GM19328 (cell line): ENCODE measurements around the gene EPHB1.

Source experiments
- ATAC-seq: cut with Tn5 transposase; IDR thresholded peaks from one replicate; pipeline ENCODE4 v1.9.1; 2021; ENCODE audit warnings: mild to moderate bottlenecking, moderate library complexity; ENCODE audit not compliant: unreplicated experiment

The EPHB1 gene

GRCh38 chr3:135181408-135181807, 386.3 kb downstream of the EPHB1 start:
- ATAC-seq: no peak

GRCh38 chr3:135182364-135182998, 387.4 kb downstream of the EPHB1 start:
- ATAC-seq: no peak

GRCh38 chr3:135190658-135191057, 395.6 kb downstream of the EPHB1 start:
- no peak for ATAC-seq

- no peak for ATAC-seq
These were observed 396.6 kb downstream of the EPHB1 start for GRCh38 chr3:135191708-135192107.

- no peak for ATAC-seq
These were observed 397.9 kb downstream of the EPHB1 start for GRCh38 chr3:135192929-135193328.

- ATAC-seq: no peak
These were observed 402.2 kb downstream of the EPHB1 start for GRCh38 chr3:135197246-135197645.

GRCh38 chr3:135197856-135198255, 402.8 kb downstream of the EPHB1 start:
- no peak for ATAC-seq

GRCh38 chr3:135199137-135199536, 404.1 kb downstream of the EPHB1 start:
- no peak for ATAC-seq

GRCh38 chr3:135203026-135203425, 408.0 kb downstream of the EPHB1 start:
- ATAC-seq: no peak

GRCh38 chr3:135213213-135213612, 418.2 kb downstream of the EPHB1 start:
- ATAC-seq: no peak

- no peak for ATAC-seq
These were observed 418.8 kb downstream of the EPHB1 start for GRCh38 chr3:135213822-135214221.

GRCh38 chr3:135214400-135214799, 419.3 kb downstream of the EPHB1 start:
- ATAC-seq: no peak

GRCh38 chr3:135215516-135215915, 420.5 kb downstream of the EPHB1 start:
- ATAC-seq: no peak

GRCh38 chr3:135216659-135217058, 421.6 kb downstream of the EPHB1 start:
- no peak for ATAC-seq

- ATAC-seq: no peak
These were observed 422.7 kb downstream of the EPHB1 start for GRCh38 chr3:135217730-135218129.

GRCh38 chr3:135218304-135218703, 423.2 kb downstream of the EPHB1 start:
- no peak for ATAC-seq

- no peak for ATAC-seq
These were observed 423.7 kb downstream of the EPHB1 start for GRCh38 chr3:135218782-135219181.

GRCh38 chr3:135224815-135225362, 429.8 kb downstream of the EPHB1 start:
- ATAC-seq: no peak

GRCh38 chr3:135226057-135226456, 431.0 kb downstream of the EPHB1 start:
- no peak for ATAC-seq

GRCh38 chr3:135228201-135228600, 433.1 kb downstream of the EPHB1 start:
- ATAC-seq: no peak

GRCh38 chr3:135229018-135229495, 434.0 kb downstream of the EPHB1 start:
- ATAC-seq: no peak

GRCh38 chr3:135231737-135232136, 436.7 kb downstream of the EPHB1 start:
- no peak for ATAC-seq

- no peak for ATAC-seq
These were observed 437.2 kb downstream of the EPHB1 start for GRCh38 chr3:135232226-135232625.
